HG03196 (cell line): ENCODE data around the gene HES3.

Experiments used
- ATAC-seq: cut with Tn5 transposase; IDR thresholded peaks from one replicate; pipeline ENCODE4 v1.9.1; 2021; ENCODE audit not compliant: unreplicated experiment

The HES3 gene

DNA sequence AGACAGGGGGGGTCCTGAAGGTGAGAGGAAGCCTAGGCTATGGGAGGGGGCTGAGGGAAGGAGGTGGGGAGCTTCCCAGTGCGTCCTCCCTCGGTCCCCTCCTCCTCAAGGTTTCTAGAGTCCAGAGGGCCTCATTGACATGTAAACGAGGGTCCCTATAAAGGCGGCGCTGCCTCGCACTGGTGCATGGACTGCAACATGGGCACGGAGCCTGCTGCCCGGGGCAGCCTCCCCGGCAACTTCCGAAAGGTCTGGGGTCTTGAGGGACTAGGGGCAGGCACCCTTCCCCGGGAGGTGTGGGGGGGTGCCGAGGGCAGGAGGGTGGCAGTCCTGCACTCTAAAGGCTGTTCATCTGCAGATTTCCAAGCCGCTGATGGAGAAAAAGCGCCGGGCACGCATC lies at the start of gene HES3:
TSS of gene HES3 (plus strand) at position 187 of the 400 bp plus-strand sequence. CDS start at position 374, 187 bp downstream.
- no peak for ATAC-seq

GRCh38 chr1:6197746-6198427 lies 46.1 kb upstream of the HES3 start:
- no peak for ATAC-seq

DNA sequence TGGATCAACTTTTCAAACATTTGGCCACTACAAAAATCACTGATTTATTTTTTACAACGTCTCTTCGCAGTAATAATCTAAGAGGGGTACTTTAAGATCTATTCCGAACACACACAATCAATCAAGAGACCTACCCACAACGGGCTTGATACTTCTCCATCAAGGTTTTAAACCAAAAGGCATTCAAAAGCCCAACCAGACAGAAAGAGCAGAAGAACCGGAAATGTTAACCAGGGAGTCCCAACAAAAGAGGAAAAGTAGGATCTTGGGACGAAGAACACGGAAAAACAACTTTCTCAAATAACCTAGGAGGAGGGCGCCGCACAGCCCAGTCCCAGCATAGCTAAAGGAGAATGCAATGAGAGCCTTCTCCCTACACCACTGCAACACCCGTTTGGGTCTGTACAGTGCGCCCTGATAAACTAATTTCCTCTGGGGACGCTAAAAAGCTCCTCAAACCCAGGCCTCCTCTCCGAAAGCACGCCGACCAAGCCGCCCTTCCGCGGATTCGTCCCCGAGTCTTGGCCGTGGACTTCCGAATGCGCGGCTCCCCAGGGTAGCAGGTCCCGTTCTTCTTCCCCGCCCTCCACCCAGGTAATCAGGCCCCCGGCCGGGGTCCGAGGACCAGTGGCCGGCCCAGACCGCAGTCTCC lies 45.2 kb upstream of the HES3 start:
- no peak for ATAC-seq

- peak; percentile 95 for ATAC-seq
These were observed 44.4 kb upstream of the HES3 start, which contains the start of gene RPL22 for GRCh38 chr1:6199298-6200187. Gene RPL22, minus strand, starts transcription at chr1:6199595. Its CDS starts 22 bp downstream, at chr1:6199573.

- ATAC-seq, result no peak
These were observed 43.7 kb upstream of the HES3 start for GRCh38 chr1:6200188-6200809.

- no peak for ATAC-seq
These were observed 41.7 kb upstream of the HES3 start for GRCh38 chr1:6202256-6202655.

DNA sequence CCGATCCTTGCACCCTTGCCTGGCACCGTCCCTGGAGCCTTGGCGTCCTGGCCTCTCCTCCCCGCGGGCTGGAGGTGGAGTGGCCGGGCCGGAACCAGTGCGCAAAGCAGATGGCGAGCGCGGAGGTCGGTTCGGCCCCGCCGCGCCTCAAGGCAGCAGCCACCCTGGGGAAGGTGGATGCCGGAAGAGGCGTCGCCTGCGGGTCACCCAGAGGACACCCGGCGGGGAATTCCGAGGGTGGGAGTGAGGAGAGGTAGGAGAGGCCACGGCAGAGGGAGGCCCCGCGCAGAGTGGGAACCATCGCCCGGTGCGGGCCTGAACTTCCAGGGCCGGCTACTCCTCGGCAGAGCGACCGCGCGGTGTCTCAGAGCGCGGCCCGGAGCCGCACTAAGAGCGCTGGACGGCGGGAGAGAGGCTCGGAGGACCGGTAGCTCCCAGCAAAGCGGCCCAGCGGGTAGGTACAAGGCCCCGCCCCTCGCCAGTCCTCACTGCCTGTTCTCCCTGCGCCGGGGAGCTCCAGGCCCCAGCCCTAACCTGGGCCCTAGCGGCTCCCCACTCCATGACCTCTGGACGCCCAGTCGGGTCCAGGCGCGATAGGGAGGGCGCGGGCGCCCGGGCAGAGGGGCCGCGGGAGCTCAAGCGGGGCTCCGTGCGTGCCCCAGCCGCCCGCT lies 38.0 kb upstream of the HES3 start, which contains the start of gene RNF207:
TSS of gene RNF207 (plus strand) at position 271 of the 671 bp plus-strand sequence. CDS start 417 bp downstream, outside the sequence.
- peak; percentile 58 for ATAC-seq

DNA sequence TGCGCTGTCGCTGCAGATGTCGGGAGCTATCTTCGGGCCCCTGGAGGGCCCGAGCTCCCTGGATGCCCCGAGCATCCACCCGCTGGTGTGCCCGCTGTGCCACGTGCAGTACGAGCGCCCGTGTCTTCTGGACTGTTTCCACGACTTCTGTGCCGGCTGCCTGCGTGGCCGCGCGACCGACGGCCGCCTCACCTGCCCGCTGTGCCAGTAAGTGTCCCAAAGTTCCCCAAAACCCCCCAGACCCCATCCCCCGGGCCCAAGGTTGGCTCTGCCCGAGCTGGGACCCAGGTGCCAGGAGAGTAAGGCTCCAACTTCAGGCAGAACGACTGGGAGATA lies 37.5 kb upstream of the HES3 start:
- no peak for ATAC-seq

DNA sequence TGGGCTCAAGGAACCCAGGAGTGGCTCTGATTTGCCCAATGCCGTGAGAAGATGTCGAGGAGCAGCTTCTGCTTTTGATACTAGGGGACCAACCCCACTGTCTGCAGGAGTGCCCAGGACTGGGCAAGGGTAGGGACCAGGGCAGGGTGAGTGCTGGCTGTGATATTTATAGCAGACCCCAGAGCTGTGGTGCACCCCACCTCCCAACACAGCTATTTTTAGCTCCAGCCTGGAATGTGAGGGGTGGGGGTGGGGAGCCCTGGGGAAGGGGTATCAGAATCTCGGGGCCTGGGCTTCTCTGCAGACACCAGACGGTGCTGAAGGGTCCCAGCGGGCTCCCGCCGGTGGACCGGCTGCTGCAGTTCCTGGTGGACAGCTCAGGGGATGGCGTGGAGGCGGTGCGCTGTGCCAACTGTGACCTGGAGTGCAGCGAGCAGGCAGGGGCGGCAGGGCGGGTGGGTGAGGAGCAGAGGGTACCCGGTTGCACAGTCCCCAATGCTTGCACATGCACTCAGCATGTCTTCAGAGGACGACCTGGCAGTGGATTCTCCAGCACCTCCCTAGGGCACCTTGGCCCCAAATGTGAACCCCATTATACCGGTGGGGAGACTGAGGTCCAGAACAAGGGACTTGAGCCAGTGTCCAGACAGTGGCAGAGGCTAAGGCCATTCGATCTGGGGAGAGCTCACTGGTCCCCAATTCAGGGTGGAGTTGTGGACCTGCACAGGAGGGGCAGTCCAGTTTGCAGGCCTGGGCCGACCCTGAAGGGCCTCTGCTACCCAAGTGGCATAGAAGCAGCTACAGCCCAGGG lies 36.7 kb upstream of the HES3 start:
- no peak for ATAC-seq

DNA sequence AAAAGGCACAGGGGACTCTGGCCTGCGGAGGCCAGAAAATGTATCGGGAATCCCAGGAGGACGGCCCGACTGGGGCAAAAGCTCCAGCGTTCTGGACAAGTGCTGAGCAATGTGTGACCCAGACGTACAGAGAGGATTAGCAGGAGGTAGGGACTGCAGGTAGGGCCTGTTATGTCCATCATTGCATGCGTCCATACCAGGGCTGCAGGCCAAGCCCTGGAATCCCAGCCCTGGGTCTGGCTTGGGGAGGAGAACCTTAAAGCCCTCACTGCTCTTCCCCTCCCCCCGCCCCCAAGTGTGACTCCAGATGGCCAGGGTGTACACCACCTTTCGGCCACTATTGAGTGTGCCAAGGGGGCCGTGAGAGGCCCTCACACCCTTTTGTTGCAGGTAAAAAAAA lies 36.1 kb upstream of the HES3 start:
- ATAC-seq, result no peak

DNA sequence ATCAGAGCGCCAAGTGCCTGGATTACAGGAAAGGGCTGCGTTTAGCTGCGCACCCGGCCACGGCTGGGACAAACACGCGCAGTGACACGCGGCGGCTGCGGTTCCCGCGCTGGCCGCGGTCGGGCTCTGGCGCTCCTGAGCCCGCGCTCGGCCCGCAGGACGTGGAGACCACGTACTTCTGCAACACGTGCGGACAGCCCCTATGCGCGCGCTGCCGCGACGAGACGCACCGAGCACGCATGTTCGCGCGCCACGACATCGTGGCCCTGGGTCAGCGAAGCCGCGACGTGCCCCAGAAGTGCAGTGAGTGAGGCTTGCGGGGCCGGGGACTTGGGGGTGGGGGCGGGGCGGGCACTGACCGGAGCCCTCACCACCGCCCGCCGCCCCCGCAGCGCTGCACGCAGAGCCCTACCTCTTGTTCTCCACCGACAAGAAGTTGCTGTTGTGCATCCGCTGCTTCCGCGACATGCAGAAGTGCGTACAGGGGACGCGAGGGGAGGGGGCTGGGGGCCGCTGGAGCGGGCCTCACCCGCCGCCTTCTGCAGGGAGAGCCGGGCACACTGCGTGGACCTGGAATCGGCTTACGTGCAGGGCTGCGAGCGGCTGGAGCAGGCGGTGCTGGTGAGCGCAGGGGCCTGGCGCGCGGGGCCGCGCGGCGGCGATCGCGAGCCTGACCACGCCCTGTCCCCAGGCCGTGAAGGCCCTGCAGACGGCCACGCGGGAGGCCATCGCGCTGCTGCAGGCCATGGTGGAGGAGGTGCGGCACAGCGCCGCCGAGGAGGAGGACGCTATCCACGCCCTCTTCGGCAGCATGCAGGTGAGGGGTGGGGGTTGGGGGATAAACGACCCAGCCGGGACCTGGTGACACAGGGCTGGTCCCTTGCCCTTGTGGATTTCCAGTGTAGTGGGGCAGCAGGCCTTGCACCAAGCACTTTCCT lies 35.0 kb upstream of the HES3 start:
- ATAC-seq, result no peak

DNA sequence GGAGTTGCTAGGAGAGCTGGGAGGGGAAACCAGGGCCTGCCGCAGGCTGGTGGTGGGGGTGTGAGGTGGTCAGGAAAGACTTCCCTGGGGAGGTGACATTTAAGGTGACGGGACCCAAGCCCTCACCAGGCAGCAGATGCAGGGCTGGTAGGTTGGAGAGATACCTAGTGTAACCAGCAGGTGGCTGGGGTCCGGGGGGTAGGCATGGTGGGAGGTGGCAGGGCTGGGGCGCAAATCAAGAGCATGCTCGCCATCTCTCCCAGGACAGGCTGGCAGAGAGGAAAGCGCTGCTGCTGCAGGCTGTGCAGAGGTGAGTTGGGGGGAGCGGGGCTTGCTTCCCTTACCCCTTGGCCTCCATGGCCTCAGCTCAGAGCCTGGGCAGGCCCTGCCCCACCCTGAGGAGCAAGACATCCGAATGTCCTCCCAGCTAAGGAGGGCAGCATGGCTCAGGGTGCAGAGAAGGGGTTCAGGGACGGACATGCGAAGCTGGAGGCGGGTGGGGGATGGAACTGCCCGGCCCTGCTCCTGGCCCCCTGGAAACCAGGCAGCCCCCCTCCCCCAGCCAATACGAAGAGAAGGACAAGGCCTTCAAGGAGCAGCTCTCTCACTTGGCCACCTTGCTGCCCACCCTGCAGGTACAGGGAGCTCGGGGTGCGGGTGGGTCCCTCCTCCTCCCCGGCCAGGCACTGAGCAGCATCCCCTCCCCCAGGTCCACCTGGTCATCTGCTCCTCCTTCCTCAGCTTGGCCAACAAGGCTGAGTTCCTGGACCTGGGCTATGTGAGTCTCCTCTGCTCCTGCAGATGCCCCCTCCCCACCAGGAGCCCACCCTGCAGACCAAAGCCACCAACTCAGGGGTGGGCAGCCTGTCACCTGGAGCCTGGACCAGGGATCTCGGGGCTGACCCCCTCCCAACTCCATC lies 34.1 kb upstream of the HES3 start:
- ATAC-seq, result no peak

- ATAC-seq, result no peak
These were observed 33.2 kb upstream of the HES3 start for GRCh38 chr1:6210591-6211355.

GRCh38 chr1:6211731-6212130 lies 32.2 kb upstream of the HES3 start:
- ATAC-seq, result no peak

DNA sequence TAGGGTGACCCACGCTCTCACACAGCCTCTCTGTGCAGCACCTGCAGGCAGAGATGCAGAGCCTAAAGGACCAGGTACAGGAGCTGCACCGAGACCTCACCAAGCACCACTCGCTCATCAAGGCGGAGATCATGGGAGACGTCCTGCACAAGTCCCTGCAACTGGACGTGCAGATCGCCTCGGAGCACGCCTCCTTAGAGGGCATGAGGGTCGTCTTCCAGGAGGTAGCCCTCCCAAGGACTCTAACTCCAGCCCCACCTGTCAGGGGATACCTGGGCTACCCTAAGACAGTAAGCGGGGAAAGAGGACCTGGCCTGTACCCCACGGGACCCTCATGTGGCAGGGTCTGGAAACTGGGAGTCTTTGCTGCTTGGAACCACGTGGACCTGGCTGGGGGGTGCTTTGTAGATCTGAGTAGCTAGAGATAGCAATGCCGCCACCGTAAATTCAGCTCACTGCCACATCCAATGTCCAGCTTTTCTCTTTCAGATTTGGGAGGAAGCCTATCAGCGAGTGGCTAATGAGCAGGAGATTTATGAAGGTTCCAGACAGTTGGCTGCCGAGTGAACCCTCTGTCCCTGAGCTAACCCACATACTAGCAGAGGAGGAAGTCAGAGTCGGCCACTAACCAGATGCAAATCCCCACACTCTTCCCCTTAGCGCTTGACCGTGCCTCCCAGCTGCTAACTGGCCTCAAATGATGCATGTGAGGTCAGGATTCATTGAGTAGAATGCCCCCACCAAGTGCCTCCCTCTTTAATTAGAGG lies 31.6 kb upstream of the HES3 start:
- no peak for ATAC-seq
